Measurements from ENCODE around the gene IGSF21.

The IGSF21 gene

GRCh38 chr1:18187054-18187453 lies 79.5 kb downstream of the IGSF21 start:
- H3K79me2 ChIP-seq (ENCODE audit: insufficient read depth, low read depth) = no peaks in the 10 kb centered on the region
- H3K4me2 ChIP-seq = no peak overlapping the region
- H2AFZ ChIP-seq (ENCODE audit: low read depth) = no peak overlapping the region
- TF ChIP-seq CTCF (conservative IDR thresholded peaks at IDR 0.05; ENCODE audit: low read depth, low read length) = no peak
- no peaks in the 10 kb centered on the region for H3K4me1 ChIP-seq (ENCODE audit: low read depth, poor library complexity, severe bottlenecking)
- H3K27me3 ChIP-seq (ENCODE audit: insufficient read depth, low read depth) = peaks cover 3% of the 10 kb centered on the region; the same call in 1 of the 2 replicates
- no peaks in the 10 kb centered on the region for H4K20me1 ChIP-seq (ENCODE audit: insufficient read depth)
- H3K9ac ChIP-seq = no peak overlapping the region
- no peak overlapping the region for H3K4me3 ChIP-seq (IDR thresholded peaks at IDR 0.05; ENCODE audit: insufficient read depth, low read depth, low read length)
- no peak overlapping the region for H3K27ac ChIP-seq
- H3K36me3 ChIP-seq (ENCODE audit: insufficient read depth) = no peaks in the 10 kb centered on the region

GRCh38 chr1:18188820-18189517 lies 81.4 kb downstream of the IGSF21 start:
- TF ChIP-seq CTCF (conservative IDR thresholded peaks at IDR 0.05; ENCODE audit: low read depth, low read length) = no peak

GRCh38 chr1:18190598-18190997 lies 83.0 kb downstream of the IGSF21 start:
- H3K9ac ChIP-seq = no peak overlapping the region
- H3K79me2 ChIP-seq (ENCODE audit: insufficient read depth, low read depth) = no peaks in the 10 kb centered on the region
- H3K27ac ChIP-seq = no peak overlapping the region
- H3K36me3 ChIP-seq (ENCODE audit: insufficient read depth) = no peaks in the 10 kb centered on the region
- TF ChIP-seq CTCF (conservative IDR thresholded peaks at IDR 0.05; ENCODE audit: low read depth, low read length) = no peak
- H3K4me1 ChIP-seq (ENCODE audit: low read depth, poor library complexity, severe bottlenecking) = no peaks in the 10 kb centered on the region
- no peak overlapping the region for H2AFZ ChIP-seq (ENCODE audit: low read depth)
- no peak overlapping the region for H3K4me3 ChIP-seq (IDR thresholded peaks at IDR 0.05; ENCODE audit: insufficient read depth, low read depth, low read length)
- no peaks in the 10 kb centered on the region for H4K20me1 ChIP-seq (ENCODE audit: insufficient read depth)
- H3K4me2 ChIP-seq = no peak overlapping the region
- H3K27me3 ChIP-seq (ENCODE audit: insufficient read depth, low read depth) = peaks cover 3% of the 10 kb centered on the region; the same call in 1 of the 2 replicates

More at GRCh38 chr1:18188820-18189517, 81.4 kb downstream of the IGSF21 start:
- Histone ChIP-seq H3K4me3 (IDR thresholded peaks at IDR 0.05; ENCODE audit: insufficient read depth, low read depth, low read length) (no peak overlapping the region), H3K4me2 (no peak overlapping the region), H4K20me1 (ENCODE audit: insufficient read depth) (no peaks in the 10 kb centered on the region), H3K4me1 (ENCODE audit: low read depth, poor library complexity, severe bottlenecking) (no peaks in the 10 kb centered on the region), H3K9ac (no peak overlapping the region), H3K36me3 (ENCODE audit: insufficient read depth) (no peaks in the 10 kb centered on the region), H3K27me3 (ENCODE audit: insufficient read depth, low read depth) (peaks cover 3% of the 10 kb centered on the region; the same call in 1 of the 2 replicates), H3K27ac (no peak overlapping the region), H3K79me2 (ENCODE audit: insufficient read depth, low read depth) (no peaks in the 10 kb centered on the region), H2AFZ (ENCODE audit: low read depth) (no peak overlapping the region)

- Histone ChIP-seq H3K9ac (no peak overlapping the region), H3K79me2 (ENCODE audit: insufficient read depth, low read depth) (no peaks in the 10 kb centered on the region), H3K36me3 (ENCODE audit: insufficient read depth) (no peaks in the 10 kb centered on the region), H4K20me1 (ENCODE audit: insufficient read depth) (no peaks in the 10 kb centered on the region), H3K27ac (no peak overlapping the region), H3K4me2 (no peak overlapping the region), H3K4me3 (IDR thresholded peaks at IDR 0.05; ENCODE audit: insufficient read depth, low read depth, low read length) (no peak overlapping the region), H3K27me3 (ENCODE audit: insufficient read depth, low read depth) (peaks cover 3% of the 10 kb centered on the region; the same call in 1 of the 2 replicates), H2AFZ (ENCODE audit: low read depth) (no peak overlapping the region), H3K4me1 (ENCODE audit: low read depth, poor library complexity, severe bottlenecking) (no peaks in the 10 kb centered on the region)
- no peak for TF ChIP-seq CTCF (conservative IDR thresholded peaks at IDR 0.05; ENCODE audit: low read depth, low read length)
Measured at GRCh38 chr1:18191037-18191436, 83.4 kb downstream of the IGSF21 start.
